GM19099 (cell line): ENCODE results near the gene COL11A1.

Experiments used
- POLR2A ChIP-seq: IDR thresholded peaks from 3 replicates; pipeline ENCODE4 v1.6.1; 2011; ENCODE audit warnings: low read depth; ENCODE audit not compliant: insufficient read length; ENCODE audit errors: extremely low read depth

The COL11A1 gene

DNA sequence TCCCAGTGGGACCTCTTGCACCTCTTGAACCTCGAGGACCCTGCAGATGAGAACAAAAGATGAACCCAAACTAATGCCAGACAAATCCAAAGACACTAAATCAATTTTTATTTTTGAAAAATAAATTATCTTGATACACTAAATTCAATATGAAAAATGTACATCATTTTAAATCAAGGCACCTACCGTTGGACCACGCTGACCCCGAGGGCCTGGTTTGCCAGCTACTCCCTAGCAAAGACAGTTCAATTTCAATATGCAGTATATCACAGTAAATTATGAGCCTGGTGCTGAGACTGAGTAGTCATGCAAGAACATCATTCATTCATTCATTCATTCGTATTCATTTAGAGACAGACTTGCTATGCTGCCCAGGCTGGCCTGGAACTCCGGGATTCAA is 129.4 kb downstream of the COL11A1 start:
- TF ChIP-seq POLR2A, result no peak

DNA sequence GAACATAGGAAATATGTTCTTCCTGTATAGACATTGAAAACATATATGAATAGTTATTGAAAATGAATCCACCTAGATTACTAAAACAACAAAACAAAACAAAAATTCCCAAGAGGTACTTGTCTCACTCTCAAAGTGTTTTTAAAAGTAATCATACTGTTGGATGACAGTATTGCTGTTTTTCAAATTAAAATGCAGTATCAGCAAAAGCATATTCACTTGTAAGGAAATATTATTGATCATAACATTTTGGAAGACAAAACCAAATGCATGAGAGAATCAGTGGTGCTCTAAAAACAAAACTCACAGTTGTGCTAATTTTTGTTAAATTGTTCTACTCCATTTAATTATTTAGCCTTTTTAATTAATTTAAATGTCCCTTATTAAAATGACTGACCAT is 131.0 kb downstream of the COL11A1 start:
- no peak for TF ChIP-seq POLR2A

DNA sequence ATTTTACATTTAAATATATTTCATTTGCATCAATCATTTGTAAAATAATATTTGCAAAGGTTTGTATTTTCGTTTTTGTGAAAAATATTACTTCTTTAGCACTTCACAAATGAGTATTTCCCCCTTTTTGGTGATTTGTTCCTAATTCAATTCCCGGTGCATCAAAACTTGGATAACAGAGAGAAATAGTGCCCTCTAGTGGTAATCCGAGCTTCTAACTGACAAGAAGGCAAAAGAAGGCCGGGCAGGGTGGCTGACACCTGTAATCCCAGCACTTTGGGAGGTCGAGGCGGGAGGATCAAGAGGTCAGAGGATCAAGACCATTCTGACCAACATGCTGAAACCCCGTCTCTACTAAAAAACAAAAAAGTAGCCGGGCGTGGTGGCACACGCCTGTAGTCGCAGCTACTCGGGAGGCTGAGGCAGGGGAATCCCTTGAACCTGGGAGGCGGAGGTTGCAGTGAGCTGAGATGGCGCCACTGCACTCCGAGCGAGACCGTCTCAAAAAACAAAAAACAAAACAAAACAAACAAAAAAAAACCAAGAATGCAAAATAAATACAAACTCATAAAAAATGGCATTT is 137.7 kb downstream of the COL11A1 start:
- TF ChIP-seq POLR2A, result no peak

DNA sequence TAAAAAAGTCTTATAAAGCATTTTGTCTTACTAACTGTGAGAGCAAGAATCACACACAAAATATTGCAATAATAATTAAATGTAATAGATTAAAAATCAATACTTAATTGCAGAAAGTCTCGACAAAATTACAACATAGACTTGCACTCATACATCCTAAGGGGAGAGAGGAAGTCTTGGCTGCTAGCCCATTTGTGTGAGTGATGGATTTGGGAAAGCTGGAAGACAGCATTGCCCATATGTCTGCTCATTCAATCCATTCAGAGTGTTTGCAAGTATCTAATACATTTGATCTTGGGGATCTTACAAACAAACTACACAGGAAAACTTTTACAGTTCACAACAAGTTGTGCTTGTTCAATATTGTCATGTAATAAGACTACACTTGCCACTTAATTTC is 140.5 kb downstream of the COL11A1 start:
- TF ChIP-seq POLR2A, result no peak

DNA sequence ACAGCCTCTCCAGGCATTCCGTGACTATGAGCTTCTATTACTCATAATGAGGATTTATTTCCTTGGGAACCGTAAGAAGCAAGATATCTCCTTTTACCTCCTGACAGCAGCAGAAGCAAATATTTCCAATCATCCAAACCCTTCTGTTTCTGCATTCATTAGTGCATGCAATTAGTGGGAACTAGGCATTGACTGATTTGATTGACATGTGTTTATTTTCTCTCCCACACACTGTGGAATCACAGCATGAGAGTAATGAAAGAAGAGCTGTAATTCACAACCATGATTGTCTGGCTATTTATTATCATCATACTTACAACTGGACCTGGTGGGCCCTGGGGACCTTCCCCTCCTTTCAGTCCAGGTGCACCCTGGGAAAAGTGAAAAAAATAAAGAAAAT is 146.8 kb downstream of the COL11A1 start:
- no peak for TF ChIP-seq POLR2A

DNA sequence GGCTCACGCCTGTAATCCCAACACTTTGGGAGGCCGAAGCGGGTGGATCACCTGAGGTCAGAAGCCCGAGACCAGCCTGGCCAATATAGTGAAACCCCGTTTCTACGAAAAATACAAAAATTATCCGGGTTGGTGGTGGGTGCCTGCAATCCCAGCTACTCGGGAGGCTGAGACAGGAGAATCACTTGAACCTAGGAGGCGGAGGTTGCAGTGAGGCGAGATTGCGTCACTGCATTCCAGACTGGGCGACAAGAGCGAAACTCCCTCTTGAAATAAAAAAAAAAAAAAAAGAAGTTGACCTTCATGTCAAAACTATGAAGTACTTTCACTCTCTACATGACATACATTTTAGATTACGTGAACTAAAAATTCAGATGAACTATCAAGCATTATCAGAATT is 153.7 kb downstream of the COL11A1 start:
- no peak for TF ChIP-seq POLR2A

DNA sequence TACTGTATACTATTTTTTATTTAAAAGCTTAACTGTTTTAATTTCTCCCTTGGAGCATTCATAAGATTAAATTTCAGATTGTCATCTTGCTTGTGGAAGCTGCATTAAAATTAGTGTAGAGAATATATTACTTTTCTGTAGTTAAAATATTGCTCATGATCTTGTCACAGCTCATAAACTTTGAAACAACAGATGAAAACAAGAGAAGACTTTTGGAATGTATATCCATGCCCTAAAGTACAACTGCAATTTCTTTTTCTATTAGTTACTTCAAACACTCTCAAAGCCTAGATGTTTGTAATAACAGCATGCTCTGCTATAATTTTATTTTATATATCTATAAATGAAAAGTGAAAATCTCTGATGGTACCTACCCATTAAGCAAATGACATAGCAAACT is 155.9 kb downstream of the COL11A1 start:
- TF ChIP-seq POLR2A, result no peak

DNA sequence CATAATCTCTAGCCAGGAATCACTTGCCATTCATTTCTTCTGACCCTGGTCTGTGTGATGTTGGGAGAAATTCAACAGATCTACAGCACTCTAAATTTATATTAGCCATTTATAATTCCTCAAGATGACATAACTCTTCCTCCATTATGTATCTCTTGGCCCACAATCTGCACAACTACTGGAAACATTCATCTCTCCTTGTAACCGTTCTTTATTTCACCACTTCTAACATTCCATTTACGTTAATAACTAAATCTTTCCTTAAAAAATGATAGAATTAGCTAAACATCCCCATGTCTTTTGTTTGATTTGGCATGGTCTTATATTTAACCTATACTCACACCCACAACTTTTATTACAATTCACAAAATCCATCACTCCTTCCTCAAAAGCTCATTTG is 166.0 kb downstream of the COL11A1 start:
- no peak for TF ChIP-seq POLR2A

DNA sequence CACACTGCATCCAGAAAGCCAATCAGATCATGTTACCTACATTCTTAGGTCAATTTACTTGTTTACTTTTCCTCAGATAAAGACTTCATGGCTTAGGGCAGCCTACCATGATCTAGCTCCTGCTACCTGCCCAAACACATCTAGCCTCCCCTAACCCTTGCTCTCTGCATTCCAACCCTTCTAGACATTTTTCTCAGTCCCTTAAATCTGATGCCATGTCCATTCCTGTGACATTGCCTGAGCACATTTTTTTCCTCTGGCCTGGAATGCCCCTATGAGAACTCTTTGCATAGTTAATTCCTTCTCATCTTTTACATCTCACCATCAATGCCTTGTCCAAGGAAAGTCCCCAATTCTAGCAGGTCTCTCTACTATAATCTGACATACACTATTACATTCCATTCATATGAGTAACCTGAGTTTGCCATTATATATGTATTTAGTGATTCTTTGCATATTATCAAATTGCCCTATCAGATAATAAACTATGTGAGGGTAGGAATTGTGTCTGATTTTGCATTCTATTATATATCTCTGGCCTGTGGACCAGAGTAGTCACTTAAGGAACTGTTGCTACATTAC is 166.9 kb downstream of the COL11A1 start:
- TF ChIP-seq POLR2A, result no peak

DNA sequence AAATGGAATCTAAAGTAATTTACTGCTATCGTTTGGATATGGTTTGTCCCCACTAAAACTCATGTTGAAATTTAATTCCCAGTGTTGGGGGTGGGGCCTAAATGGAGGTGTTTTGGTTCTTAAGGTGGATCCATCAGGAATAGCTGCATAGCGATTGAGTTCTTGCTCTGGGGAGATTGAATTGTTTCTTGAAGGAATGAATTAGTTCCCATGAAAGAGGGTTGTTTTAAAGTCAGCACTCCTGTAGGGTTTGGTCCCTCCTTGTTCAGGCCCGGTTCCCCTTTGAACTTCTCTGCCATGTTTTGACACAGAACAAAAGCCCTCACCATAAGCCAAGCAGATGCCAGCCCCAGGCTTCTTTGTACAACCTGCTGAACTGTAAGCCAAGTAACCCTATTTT is 170.9 kb downstream of the COL11A1 start:
- TF ChIP-seq POLR2A, result no peak

DNA sequence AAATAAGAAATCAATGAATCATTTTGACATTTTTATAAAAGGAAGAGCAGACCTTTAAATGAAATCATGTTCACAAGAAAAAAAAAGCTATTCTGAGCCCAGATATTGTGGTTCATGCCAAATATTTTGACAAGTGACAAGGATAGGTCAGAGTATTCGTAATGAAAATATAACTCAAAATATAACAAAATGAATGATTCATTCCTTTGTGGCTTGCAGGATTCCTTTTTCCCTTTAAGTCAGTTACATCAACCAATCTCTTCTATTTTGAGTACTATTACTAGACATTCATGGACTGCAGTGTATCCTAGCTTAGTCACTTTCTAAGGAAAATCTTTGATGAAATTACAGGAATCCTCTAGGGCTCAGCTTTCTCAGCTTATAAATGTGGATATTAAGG is 188.7 kb downstream of the COL11A1 start:
- no peak for TF ChIP-seq POLR2A

DNA sequence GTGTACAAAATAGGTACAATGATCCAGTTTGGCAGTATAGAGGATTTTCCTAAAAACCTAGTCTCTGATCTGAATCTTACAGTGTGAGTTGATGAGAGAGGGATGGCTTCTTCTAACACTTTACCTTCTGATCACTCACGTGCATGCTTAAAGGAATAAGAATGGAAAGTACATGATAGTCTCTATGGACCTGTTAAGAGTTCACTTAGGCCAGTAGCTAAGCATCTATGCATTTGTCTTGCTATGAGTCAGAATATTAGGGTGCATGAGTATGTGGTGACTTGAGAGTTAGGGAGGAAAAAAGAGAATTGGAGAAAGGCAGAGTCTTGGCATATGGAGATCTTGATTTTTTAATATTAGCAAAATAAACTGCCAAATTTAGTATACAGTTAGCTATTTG is 206.3 kb downstream of the COL11A1 start:
- no peak for TF ChIP-seq POLR2A

DNA sequence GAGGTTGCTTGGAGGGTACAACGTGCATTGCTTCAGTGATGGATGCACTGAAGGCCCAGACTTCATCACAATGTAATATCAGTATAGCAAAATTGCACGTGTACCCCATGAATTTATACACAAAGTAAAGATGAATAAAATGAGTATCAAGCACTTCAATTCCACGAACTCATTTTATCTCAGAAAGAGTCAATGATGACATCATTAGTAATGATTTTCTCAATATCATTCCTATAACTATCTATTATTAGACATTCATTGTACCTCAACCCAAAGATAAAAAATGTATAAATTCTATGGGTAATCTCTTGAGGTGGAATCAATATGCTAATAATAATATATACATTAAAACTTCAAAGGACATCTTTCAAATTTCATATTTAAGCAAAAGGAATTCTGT is 208.4 kb downstream of the COL11A1 start:
- TF ChIP-seq POLR2A, result no peak

DNA sequence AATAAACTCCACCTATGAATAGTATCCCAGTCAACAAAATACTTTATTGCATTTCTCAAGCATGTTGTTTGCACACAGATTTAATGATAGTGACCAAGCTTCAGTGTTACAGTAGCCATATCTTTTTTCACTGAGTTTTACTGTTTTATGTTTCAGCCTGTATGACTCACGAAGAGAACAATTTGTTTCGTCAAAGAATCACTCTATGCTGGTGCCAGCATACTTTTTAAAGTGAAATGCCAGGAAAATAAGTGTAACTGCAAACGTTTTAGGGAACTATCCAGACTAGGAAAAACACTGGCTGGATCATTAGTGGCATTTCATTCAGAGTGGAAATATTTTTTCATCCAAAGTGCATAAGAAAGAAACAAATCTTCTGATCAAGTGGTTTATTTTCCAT is 210.8 kb downstream of the COL11A1 start:
- no peak for TF ChIP-seq POLR2A

DNA sequence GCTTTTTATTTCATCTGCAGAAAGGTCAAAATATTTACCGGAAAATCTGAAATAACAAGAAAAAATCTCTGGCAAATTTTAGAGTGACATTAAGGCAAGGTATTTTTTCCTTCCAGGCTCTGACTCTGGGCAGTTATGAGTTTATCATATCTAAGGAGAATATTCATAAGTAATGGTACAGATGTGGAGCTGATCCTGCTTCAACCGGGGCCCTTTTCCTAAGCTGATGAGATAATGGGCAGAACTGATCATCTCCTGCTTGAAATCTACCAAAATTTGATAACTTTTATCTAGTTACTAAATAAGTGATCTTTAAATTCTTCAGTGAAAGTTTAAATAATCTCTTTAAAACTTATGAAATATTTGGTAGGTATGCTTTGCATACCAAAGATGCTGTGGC is 211.6 kb downstream of the COL11A1 start:
- TF ChIP-seq POLR2A, result no peak

DNA sequence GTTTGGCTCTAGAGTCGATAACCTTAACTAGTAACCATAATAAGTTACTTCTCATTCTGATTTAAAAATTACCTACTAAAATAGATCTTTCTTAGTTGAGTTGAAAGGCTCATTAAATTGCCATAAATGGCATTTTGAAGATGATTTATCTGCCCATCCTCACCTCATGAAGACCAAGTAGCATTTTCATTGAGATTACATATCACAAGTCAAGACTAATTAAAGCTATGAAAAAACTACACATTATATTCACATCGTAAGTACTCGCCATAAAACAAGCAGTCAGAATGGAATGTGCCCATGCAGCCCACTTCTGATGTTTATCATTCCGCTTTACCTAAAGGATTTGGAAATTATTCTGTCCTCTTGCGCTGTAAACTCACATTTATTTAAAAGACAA is 212.0 kb downstream of the COL11A1 start:
- no peak for TF ChIP-seq POLR2A
